IMR-90 (cell line): Measurements from ENCODE around the gene LRRC8C. TPM values are rescaled to one million over a fixed set of nuclear protein-coding genes. Genes with fewer than 3 reads are reported as not detected.

Experiments used
- ATAC-seq: fragments of 200-7000 bp; cut with Tn5 transposase; 2 replicates; pipeline ENCODE4 v1.9.1; 2020; ENCODE audit warnings: low read depth, mild to moderate bottlenecking, moderate library complexity
- BruUV-seq: library from RNA; stranded (reverse); fragments of 400-500 nt; replicated peaks from 2 replicates; lab custom pipeline; 2021; lab: Mats Ljungman, UMichigan
- CTCF ChIA-PET: fragments of 300-600 bp; formaldehyde crosslinking; extraction: SDS; loops from one replicate; lab custom pipeline; 2021; ENCODE audit warnings: antibody characterized with exemption; lab: Yijun Ruan, JAX
- POLR2A ChIA-PET: fragments of 300-600 bp; sonication (Branson Sonifier 250); formaldehyde crosslinking; loops from one replicate; lab custom pipeline; 2022; ENCODE audit warnings: antibody characterized with exemption; ENCODE audit not compliant: unreplicated experiment; lab: Charles Lee
- DNase-seq: peaks from one replicate; pipeline ENCODE4 v3.0.0; 2013
- H2AFZ ChIP-seq: replicated peaks from 2 replicates; pipeline ENCODE3; 2013; ENCODE audit warnings: low read length, mild to moderate bottlenecking; ENCODE audit not compliant: poor library complexity
- H2AK5ac ChIP-seq: 2 replicates; pipeline ENCODE4 v1.6.1; 2013; ENCODE audit warnings: low read depth, low read length, inconsistent platforms
- H2AK9ac ChIP-seq: replicated peaks from 2 replicates; pipeline ENCODE3; 2013; ENCODE audit warnings: mild to moderate bottlenecking, low read depth, low read length, moderate library complexity; ENCODE audit not compliant: poor library complexity
- H2BK120ac ChIP-seq: 2 replicates; pipeline ENCODE4 v1.6.1; 2013; ENCODE audit warnings: low read depth, low read length, inconsistent platforms
- H2BK15ac ChIP-seq: 3 replicates; pipeline ENCODE4 v1.6.1; 2013; ENCODE audit warnings: low read depth, low read length, inconsistent platforms
- H2BK20ac ChIP-seq: 2 replicates; pipeline ENCODE4 v1.6.1; 2013; ENCODE audit warnings: low read depth, mild to moderate bottlenecking, inconsistent platforms, low read length, moderate library complexity
- H2BK5ac ChIP-seq: 2 replicates; pipeline ENCODE4 v1.6.1; 2013; ENCODE audit warnings: mild to moderate bottlenecking, low read depth, low read length, inconsistent platforms; ENCODE audit not compliant: poor library complexity, severe bottlenecking
- H3K14ac ChIP-seq: replicated peaks from 2 replicates; pipeline ENCODE4 v1.6.1; 2013; ENCODE audit warnings: low read depth, low read length, inconsistent platforms
- H3K18ac ChIP-seq: 2 replicates; pipeline ENCODE4 v1.6.1; 2013; ENCODE audit warnings: low read depth, low read length, control low read depth
- H3K23ac ChIP-seq: 2 replicates; pipeline ENCODE4 v1.6.1; 2013; ENCODE audit warnings: low read depth, low read length, inconsistent platforms
- H3K27ac ChIP-seq: 2 replicates; pipeline ENCODE4 v1.5.1; 2013; ENCODE audit warnings: mild to moderate bottlenecking, control low read depth, low read length; ENCODE audit not compliant: insufficient read depth
- H3K27me3 ChIP-seq: 2 replicates; pipeline ENCODE4 v1.6.1; 2013; ENCODE audit warnings: low read length; ENCODE audit not compliant: control insufficient read depth, insufficient read depth
- H3K36me3 ChIP-seq: 2 replicates; pipeline ENCODE4 v1.6.1; 2013; ENCODE audit warnings: low read length, mixed read lengths; ENCODE audit not compliant: control insufficient read depth, insufficient read depth
- H3K4ac ChIP-seq: 2 replicates; pipeline ENCODE4 v1.6.1; 2013; ENCODE audit warnings: low read depth, low read length, inconsistent platforms
- H3K4me1 ChIP-seq: 2 replicates; pipeline ENCODE4 v1.6.1; 2013; ENCODE audit warnings: low read length, mixed read lengths; ENCODE audit not compliant: control insufficient read depth, insufficient read depth
- H3K4me2 ChIP-seq: 2 replicates; pipeline ENCODE4 v1.6.1; 2013; ENCODE audit warnings: low read depth, mild to moderate bottlenecking, control low read depth, low read length, moderate library complexity
- H3K4me3 ChIP-seq: 2 replicates; pipeline ENCODE4 v1.5.1; 2013; ENCODE audit warnings: low read depth, mild to moderate bottlenecking, control low read depth, low read length, moderate library complexity; ENCODE audit not compliant: insufficient read depth
- H3K56ac ChIP-seq: 2 replicates; pipeline ENCODE4 v1.6.1; 2013; ENCODE audit warnings: low read length, inconsistent platforms; ENCODE audit not compliant: insufficient read depth; ENCODE audit errors: extremely low read depth
- H3K79me1 ChIP-seq, 2 experiments: 2 replicates each; pipeline ENCODE4 v1.6.1; 2013; ENCODE audit warnings: low read length in 2 of 2, inconsistent platforms in 1 of 2, low read depth in 1 of 2
- H3K9ac ChIP-seq: 2 replicates; pipeline ENCODE4 v1.6.1; 2013; ENCODE audit warnings: low read depth, low read length, control low read depth
- H3K9me1 ChIP-seq: 2 replicates; pipeline ENCODE4 v1.6.1; 2013; ENCODE audit warnings: low read length, inconsistent platforms; ENCODE audit not compliant: insufficient read depth
- H3K9me3 ChIP-seq: 2 replicates; pipeline ENCODE4 v1.6.1; 2013; ENCODE audit warnings: low read length; ENCODE audit not compliant: control insufficient read depth, insufficient read depth
- H4K20me1 ChIP-seq: 2 replicates; pipeline ENCODE4 v1.6.1; 2013; ENCODE audit warnings: low read length, inconsistent platforms; ENCODE audit not compliant: insufficient read depth
- H4K5ac ChIP-seq: 2 replicates; pipeline ENCODE4 v1.6.1; 2013; ENCODE audit warnings: mild to moderate bottlenecking, low read depth, low read length, control low read depth
- H4K8ac ChIP-seq, 2 experiments: 2 replicates each; pipeline ENCODE4 v1.6.1; 2013; ENCODE audit warnings: low read depth in 2 of 2, low read length in 2 of 2, control low read depth in 1 of 2, inconsistent platforms in 1 of 2
- H4K91ac ChIP-seq: 2 replicates; pipeline ENCODE4 v1.6.1; 2013; ENCODE audit warnings: low read depth, low read length, inconsistent platforms; ENCODE audit not compliant: insufficient read depth
- BHLHE40 ChIP-seq: fragments of 150-350 bp; IDR thresholded peaks from 2 replicates; pipeline ENCODE4 v1.6.1; 2016; ENCODE audit warnings: mild to moderate bottlenecking, low read depth, low read length
- CEBPB ChIP-seq: IDR thresholded peaks from 2 replicates; pipeline ENCODE4 v1.6.1; 2012; ENCODE audit warnings: low read depth, low read length, improper control_type of control experiment
- CHD1 ChIP-seq: IDR thresholded peaks from 2 replicates; pipeline ENCODE4 v1.6.1; 2012; ENCODE audit warnings: low read depth, low read length, improper control_type of control experiment
- CTCF ChIP-seq: conservative IDR thresholded peaks from 2 replicates; pipeline ENCODE4 v1.5.1; 2012; ENCODE audit warnings: mild to moderate bottlenecking, low read depth, low read length, improper control_type of control experiment
- ELK1 ChIP-seq: fragments of 150-350 bp; IDR thresholded peaks from 2 replicates; pipeline ENCODE4 v1.6.1; 2016; ENCODE audit warnings: low read depth, mild to moderate bottlenecking, low read length, moderate library complexity, borderline replicate concordance
- FOS ChIP-seq: fragments of 150-350 bp; IDR thresholded peaks from 2 replicates; pipeline ENCODE4 v1.6.1; 2016; ENCODE audit warnings: low read depth, low read length
- MAFK ChIP-seq: IDR thresholded peaks from 2 replicates; pipeline ENCODE4 v1.6.1; 2012; ENCODE audit warnings: low read depth, low read length, improper control_type of control experiment
- MAZ ChIP-seq: IDR thresholded peaks from 2 replicates; pipeline ENCODE4 v1.6.1; 2012; ENCODE audit warnings: low read depth, mild to moderate bottlenecking, low read length, improper control_type of control experiment, moderate library complexity, borderline replicate concordance
- MXI1 ChIP-seq: IDR thresholded peaks from 2 replicates; pipeline ENCODE4 v1.6.1; 2012; ENCODE audit warnings: low read depth, mild to moderate bottlenecking, low read length, moderate library complexity, borderline replicate concordance
- NFE2L2 ChIP-seq: fragments of 150-350 bp; IDR thresholded peaks from 2 replicates; pipeline ENCODE4 v1.6.1; 2016; ENCODE audit warnings: low read depth, mild to moderate bottlenecking, low read length
- POLR2A ChIP-seq: IDR thresholded peaks from 2 replicates; pipeline ENCODE4 v1.6.1; 2012; ENCODE audit warnings: mild to moderate bottlenecking, low read depth, low read length
- RAD21 ChIP-seq: IDR thresholded peaks from 2 replicates; pipeline ENCODE4 v1.6.1; 2012; ENCODE audit warnings: low read length, improper control_type of control experiment
- RCOR1 ChIP-seq: IDR thresholded peaks from 2 replicates; pipeline ENCODE4 v1.6.1; 2012; ENCODE audit warnings: mild to moderate bottlenecking, low read length, improper control_type of control experiment; ENCODE audit not compliant: insufficient replicate concordance
- RFX5 ChIP-seq: IDR thresholded peaks from 2 replicates; pipeline ENCODE4 v1.8.0; 2012; ENCODE audit warnings: low read depth, mild to moderate bottlenecking, low read length, moderate library complexity
- SMC3 ChIP-seq: fragments of 150-350 bp; IDR thresholded peaks from 2 replicates; pipeline ENCODE4 v1.6.1; 2016; ENCODE audit warnings: low read depth, mild to moderate bottlenecking, antibody characterized with exemption, low read length, moderate library complexity
- USF2 ChIP-seq: fragments of 150-350 bp; IDR thresholded peaks from 2 replicates; pipeline ENCODE4 v1.6.1; 2017; ENCODE audit warnings: mild to moderate bottlenecking, antibody characterized with exemption, low read length, low read depth
- WGBS, 2 experiments: methylation state at CpG; one replicate each; pipeline versions ENCODE4 v1.1.5 to v1.1.7; 2013; ENCODE audit warnings: missing lambda C conversion rate in 2 of 2; ENCODE audit not compliant: insufficient read length in 1 of 2; ENCODE audit errors: extremely low coverage in 2 of 2; 5-methylcytosine and 5-hydroxymethylcytosine counted together
- dilution Hi-C: fragments of 300-500 bp; cut with HindIII; formaldehyde crosslinking; loops from one replicate; pipeline ENCODE4 v1.14.3; 2018; ENCODE audit warnings: low sequenced_read_pairs; ENCODE audit not compliant: unreplicated experiment
- in situ Hi-C: fragments of 300-500 bp; cut with MboI; formaldehyde crosslinking; loops from 3 replicates; pipeline ENCODE4 v1.14.3; 2019; ENCODE audit warnings: low sequenced_read_pairs, inconsistent platforms, mixed read lengths
- intact Hi-C: fragments of 100-400 bp; cut with micrococcal nuclease; formaldehyde crosslinking; loops from 2 replicates; pipeline ENCODE4 v1.10.0; 2022
- polyA plus RNA-seq, 3 experiments: library from polyadenylated mRNA; depleted of rRNA; stranded (reverse); fragments of >200 nt; gene quantifications; 2 replicates each; pipeline ENCODE4 v1.2.3, GENCODE V29; 2012; ENCODE audit warnings: low replicate concordance in 1 of 3
- total RNA-seq: library from RNA; depleted of rRNA; stranded (reverse); fragments of >200 nt; gene quantifications from 2 replicates; pipeline ENCODE4 v1.2.3, GENCODE V29; 2012

The LRRC8C gene
- total and polyA plus RNA-seq, 2 of the 4 experiments (the other 2 are of a cell fraction): 6.5 to 12.9 TPM

GRCh38 chr1:89690595-89690994 is 57.7 kb downstream of the LRRC8C start:
- H3K4me3 ChIP-seq: no peak overlapping the region
- H2AK5ac ChIP-seq: no peak overlapping the region
- H3K27ac ChIP-seq: no peak overlapping the region
- H3K4me1 ChIP-seq: peaks cover 6% of the 10 kb centered on the region
- H3K23ac ChIP-seq: no peak overlapping the region
- no peak overlapping the region for H3K4me2 ChIP-seq
- no peak for DNase-seq
- H4K8ac ChIP-seq: 0 out of 4 replicates have a peak overlapping the region, but pooled peaks of 1 of the 2 experiments have one; percentile 7
- no peak overlapping the region for H2BK20ac ChIP-seq
- dilution Hi-C loops: no loop called here
- POLR2A ChIA-PET: no interaction called here
- CTCF ChIA-PET: interaction anchor here (1.0 kb wide), 1 partner anchor 61 kb away, joined by 3 read pairs; no protein-coding TSS in a partner anchor
- no TSS peak for BruUV-seq
- H4K91ac ChIP-seq: no peak overlapping the region
- H3K79me1 ChIP-seq: peaks cover 29 to 63% of the 10 kb centered on the region in 2 experiments
- peaks cover 13% of the 10 kb centered on the region for H3K9me1 ChIP-seq
- H2BK120ac ChIP-seq: no peak overlapping the region
- no peak overlapping the region for H3K14ac ChIP-seq
- 100% methylated on average over 1 of the region's 4 CpGs; no CpG with 5 or more reads in 1 of the 2 experiments for WGBS, 2 experiments
- no peak overlapping the region for H3K18ac ChIP-seq
- in situ Hi-C loops: no loop called here
- no peak overlapping the region for H2AK9ac ChIP-seq
- no peak overlapping the region for H4K5ac ChIP-seq
- H4K20me1 ChIP-seq: no peaks in the 10 kb centered on the region
- no peak overlapping the region for H3K56ac ChIP-seq
- no peak overlapping the region for H2BK5ac ChIP-seq
- no peak overlapping the region for H3K9ac ChIP-seq
- peaks cover 9% of the 10 kb centered on the region for H3K36me3 ChIP-seq
- intact Hi-C loops: no loop called here
- no peak overlapping the region for H2AFZ ChIP-seq
- TF ChIP-seq CHD1 (no peak), RCOR1 (no peak), MAFK (no peak), CEBPB (no peak), ELK1 (no peak), MAZ (no peak), RFX5 (no peak), BHLHE40 (no peak), FOS (no peak), RAD21 (no peak), NFE2L2 (no peak), USF2 (no peak), SMC3 (no peak), MXI1 (no peak), CTCF (no peak), POLR2A (no peak)
- no peak overlapping the region for H3K4ac ChIP-seq
- H3K9me3 ChIP-seq: no peaks in the 10 kb centered on the region
- ATAC-seq: no peak
- no peak overlapping the region for H2BK15ac ChIP-seq
- H3K27me3 ChIP-seq: no peaks in the 10 kb centered on the region
